NCI-H82 treated with DMSO at 0.1 percent for 48 hours (cell line): ENCODE data around the gene MTCP1.
A peak's percentile ranks its signal among the peaks of the same experiment; 100 is the strongest.

ENCODE experiments used
- DNase-seq: peaks from one replicate; lab custom pipeline; 2025; ENCODE audit not compliant: unreplicated experiment; lab: John Stamatoyannopoulos, UW

The MTCP1 gene

GRCh38 chrX:155054255-155054654 is 16.7 kb downstream of the MTCP1 start:
- DNase-seq = no peak

- DNase-seq = no peak
These were observed 17.3 kb downstream of the MTCP1 start for GRCh38 chrX:155053656-155054055.

DNA sequence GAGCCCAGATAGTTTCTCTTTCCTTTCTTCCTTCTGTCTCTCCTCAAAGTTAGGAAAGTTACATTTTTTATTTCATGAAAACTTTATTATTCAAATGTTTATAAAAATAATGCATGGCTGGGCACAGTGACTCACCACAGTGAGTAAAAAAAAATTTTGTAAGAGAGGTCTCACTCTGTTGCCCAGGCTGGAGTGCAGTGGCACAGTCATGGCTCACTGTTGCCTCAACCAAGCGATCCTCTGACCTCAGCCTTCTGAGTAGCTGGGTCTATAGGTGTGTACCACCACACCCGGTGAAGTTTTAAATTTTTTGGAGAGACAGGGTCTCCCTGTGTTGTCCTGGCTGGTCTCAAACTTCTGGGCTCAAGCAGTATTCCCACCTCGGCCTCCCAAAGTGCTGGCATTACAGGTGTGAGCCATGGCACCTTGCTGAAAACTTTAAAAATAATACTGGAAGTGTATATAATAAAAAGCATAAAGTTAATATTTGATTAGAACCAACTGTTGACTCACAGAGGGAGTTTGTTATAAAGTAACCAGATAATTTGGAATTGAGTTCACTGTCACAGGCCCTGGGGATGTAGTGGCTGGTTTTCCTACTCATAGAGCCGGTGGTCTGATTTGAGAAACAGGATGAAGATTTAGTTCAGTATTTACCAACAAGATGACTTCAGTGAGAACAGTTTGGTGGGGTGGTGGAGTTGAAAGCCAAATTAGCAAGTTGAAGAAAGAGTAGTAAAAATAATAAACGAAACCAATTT is 18.0 kb downstream of the MTCP1 start:
- no peak for DNase-seq

- no peak for DNase-seq
These were observed 21.8 kb downstream of the MTCP1 start for GRCh38 chrX:155048977-155049619.

GRCh38 chrX:155046811-155047528 is 24.0 kb downstream of the MTCP1 start:
- no peak for DNase-seq

- DNase-seq = no peak
These were observed 24.7 kb downstream of the MTCP1 start for GRCh38 chrX:155046129-155046810.

- DNase-seq = no peak
These were observed 35.2 kb downstream of the MTCP1 start for GRCh38 chrX:155035688-155036087.

DNA sequence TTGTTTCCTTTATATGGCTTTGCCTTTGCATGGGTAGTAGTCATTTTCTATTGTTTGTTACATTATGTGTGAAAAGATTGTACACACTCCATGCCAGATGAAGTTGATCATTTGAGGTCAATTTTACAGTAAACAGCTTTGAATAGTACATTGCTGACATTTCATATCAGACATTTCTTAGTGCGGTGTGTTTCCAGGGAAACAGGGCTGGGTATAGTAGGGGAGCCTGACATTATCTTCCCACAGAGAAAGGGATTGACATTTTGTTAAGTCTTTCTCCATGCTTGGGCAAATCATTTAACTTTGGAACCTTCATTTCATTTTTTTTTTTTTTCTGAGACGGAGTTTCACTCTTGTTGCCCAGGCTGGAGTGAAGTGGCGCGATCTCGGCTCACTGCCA is 39.3 kb downstream of the MTCP1 start:
- no peak for DNase-seq

DNA sequence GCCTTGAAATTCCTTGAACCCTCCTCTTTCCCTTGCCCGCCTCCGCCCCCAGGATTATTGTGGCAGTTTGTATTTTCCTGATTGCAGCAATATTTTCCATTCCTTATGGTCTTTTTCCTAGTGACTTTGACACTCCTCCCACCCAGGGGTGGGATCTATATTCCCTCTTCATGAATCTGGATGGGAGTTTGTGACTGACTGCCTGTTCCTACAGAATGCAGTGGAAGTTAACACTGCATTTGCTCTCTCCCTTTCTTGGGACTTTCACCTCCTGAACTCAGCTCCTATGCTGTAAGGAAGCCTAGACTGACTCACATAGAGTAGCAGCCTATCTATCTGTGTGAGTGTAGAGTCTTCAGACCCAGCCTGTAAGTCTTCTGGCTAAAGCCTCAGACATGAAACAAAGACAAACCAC is 42.1 kb downstream of the MTCP1 start:
- no peak for DNase-seq

DNA sequence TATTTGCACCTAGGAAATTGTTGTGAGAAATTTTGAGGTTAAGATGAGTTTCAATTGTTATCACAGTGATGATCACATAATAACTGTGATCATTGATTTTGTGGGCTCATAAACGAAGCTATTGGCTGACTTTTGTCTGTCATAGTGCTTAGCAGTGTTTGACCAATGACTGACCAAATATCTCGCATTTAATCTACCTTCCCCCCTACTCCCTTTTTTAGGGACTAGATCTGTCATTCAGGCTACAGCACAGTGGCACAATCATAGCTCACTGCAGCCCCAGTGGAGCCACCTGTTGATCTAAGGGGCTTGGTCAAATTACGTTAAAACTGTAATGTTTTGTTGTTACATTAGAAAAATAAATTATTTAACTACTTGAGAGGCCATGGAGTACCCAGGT is 42.8 kb downstream of the MTCP1 start:
- DNase-seq = peak; percentile 1

DNA sequence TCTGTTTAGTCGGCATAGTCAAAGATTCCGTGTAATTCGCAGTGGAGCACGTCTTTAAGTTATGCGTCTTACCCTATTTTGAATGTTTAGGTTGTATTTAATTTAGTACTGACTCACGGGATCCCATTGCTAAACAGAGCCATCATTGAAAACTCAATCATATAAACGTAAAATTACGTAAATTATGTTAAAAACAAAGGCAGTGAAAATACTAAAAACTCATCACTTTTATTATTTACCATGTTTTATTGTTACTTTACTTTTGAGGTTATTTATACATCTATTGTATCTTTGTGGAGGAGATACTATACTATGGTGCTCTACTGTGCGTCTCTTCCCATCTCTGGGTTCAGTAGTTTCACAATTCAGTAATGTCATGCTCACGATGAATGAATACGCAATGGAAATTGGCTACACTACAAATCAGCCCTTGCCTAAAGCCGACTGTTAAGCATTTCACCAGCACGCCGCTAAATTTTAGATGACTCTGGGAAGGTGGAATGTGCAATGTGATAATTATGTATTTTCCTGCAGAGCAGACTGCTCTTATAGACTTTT is 43.3 kb downstream of the MTCP1 start:
- no peak for DNase-seq

DNA sequence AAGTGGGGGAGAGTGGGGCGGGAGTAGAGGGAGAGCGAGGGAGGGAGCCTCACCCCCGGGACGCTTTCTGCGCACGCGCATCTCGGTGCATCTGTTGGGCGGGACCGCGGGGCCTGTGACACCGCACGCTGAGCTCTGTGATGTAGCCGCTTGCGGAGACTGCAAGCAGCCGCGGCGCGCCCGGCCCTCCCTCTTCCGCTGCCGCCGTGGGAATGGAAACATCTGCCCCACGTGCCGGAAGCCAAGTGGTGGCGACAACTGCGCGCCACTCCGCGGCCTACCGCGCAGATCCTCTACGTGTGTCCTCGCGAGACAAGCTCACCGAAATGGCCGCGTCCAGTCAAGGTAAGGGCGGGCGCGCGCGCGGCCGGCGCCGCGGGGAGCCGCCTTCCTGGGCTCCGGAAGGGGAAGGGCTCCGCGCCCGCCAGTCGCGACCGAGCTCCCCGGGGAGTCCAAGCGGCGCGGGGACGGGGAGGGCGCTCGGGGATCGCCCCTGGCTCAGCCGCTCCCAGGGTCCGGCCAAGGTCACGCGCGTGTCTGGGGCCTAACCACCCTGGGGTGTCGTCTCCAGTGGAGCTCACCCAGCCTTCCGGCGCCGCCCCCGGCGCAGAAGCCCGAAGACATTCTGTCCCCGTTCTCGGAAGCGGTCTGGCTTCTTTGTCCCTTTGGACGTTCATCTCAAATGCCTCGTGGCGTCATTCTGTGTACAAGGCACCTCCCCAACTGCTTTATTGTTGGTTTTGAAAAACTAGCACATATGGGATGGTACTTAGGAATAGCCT is 44.0 kb downstream of the MTCP1 start, which contains the start of gene FUNDC2:
Gene FUNDC2 (plus strand): TSS at position 118 of the 782 bp plus-strand sequence. CDS start 95 bp downstream, at position 213.
- peak; percentile 81 for DNase-seq

DNA sequence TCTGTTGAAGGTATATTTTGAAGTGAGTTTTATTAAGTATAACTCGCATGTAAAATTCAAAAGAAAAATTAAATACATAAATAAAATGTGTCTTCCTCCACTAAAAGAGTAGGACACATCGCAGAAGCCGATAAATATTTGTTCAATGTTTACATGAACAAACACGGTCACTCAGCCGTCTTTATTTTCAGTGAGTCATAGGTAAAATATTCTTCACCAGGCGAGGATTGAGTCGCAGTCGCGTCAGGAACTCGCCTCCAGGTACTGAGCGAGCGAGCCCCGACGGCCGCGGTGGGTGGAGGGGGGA is 44.6 kb downstream of the MTCP1 start:
- no peak for DNase-seq

DNA sequence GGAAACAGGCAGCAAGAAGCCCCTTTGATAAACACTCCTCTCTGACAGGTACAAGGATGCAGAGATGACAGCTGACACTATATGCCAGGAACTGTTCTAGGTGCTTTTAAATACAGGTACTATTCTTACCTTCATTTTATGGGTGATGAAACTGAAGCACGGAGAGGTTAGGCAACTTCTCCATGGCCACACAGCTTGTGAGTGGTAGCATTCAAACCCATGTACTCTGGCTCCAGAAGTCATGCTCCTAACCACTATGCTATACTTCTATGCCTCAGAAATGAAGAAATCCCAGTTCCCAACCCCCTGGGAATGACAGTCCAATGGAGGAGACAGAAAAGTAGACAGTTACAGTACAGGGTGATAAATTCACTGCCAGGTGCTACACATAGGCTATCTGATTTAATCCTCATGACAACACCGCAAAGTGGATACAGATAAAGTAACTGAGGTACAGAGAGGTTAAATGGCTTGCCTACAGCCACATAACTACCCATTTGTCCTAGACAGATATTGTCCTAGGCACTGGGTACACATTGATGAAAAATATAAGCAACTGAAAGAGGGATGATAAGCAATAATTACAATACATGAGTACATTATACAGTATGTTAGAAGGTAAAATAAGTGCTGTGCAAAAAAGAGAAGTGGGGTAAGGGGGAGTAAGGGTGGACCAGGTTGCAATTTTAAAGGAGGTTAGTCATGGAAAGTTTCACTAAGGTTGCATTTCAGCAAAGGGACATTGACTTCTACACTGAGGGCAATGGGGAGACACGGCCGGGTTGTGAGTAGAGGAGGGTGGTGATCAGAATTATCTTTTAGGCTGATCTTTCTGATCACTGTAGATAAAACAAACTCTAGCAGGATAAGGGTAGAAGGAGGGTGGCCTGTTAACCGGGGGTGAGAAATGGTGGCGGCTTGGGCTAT is 46.8 kb downstream of the MTCP1 start:
- no peak for DNase-seq

DNA sequence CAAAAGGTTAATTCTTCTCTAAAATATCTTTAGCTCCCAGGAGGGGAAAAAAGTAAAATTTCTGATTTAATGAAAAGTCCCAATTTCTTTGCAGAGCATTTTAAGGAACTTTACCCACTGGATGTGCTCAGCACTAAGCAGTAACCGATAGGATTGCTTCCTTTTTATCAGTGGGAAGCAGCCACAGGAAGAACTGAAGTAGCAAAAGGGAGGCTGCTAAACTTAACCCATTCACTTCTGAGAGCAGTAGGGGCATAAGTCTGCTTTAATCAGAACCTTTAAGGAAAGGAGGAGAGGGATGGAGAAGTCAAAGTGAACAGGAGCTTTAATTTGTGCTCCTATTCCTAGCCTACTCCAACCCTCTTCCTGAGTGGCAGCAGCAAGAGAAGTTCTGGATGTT is 48.4 kb downstream of the MTCP1 start, which contains the start of gene F8:
Gene F8 (minus strand): TSS at position 139 of the 400 bp plus-strand sequence. CDS start 171 bp downstream, outside the sequence.
- DNase-seq = no peak

DNA sequence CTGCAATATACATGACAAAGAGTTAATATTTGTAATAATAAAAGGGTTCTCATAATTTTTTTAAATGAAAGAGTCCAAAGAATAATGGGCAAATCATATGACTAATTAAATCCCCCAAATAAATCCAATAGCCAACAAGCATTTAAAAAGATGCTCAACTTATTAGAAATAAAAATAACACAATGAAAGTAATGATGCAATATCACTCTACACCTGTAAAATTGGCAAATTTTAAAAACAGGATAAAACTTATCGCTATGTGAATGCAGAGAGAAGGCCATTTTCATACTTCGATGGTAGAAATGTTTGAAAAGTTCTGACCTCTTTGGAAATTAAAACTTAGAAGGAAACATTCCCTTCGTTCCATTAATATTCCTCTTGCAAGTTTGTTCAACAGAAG is 50.3 kb downstream of the MTCP1 start:
- DNase-seq = no peak
